HT-29 (cell line): ENCODE measurements around the gene MAP3K13. TPM values are rescaled to one million over a fixed set of nuclear protein-coding genes. Genes with fewer than 3 reads are reported as not detected.
"Not testable (repeated sequence)": the region's sequence is repeated elsewhere in the genome, so short reads cannot be mapped to it uniquely, and the experiment has no call there.

Experiments used
- DNase-seq: peaks from one replicate; pipeline ENCODE4 v3.0.0-alpha.2; 2015; ENCODE audit warnings: low spot score
- total RNA-seq: library from RNA; depleted of rRNA; stranded (reverse); fragments of >200 nt; shearing (Covaris generic); gene quantifications from 2 replicates; pipeline ENCODE4 v1.2.3, GENCODE V29; 2014

Gene MAP3K13
- total RNA-seq, 1 experiment from 2014 or later, result 6.6 TPM

GRCh38 chr3:185397676-185398075 is 34.7 kb downstream of the MAP3K13 start:
- no peak for DNase-seq

DNA sequence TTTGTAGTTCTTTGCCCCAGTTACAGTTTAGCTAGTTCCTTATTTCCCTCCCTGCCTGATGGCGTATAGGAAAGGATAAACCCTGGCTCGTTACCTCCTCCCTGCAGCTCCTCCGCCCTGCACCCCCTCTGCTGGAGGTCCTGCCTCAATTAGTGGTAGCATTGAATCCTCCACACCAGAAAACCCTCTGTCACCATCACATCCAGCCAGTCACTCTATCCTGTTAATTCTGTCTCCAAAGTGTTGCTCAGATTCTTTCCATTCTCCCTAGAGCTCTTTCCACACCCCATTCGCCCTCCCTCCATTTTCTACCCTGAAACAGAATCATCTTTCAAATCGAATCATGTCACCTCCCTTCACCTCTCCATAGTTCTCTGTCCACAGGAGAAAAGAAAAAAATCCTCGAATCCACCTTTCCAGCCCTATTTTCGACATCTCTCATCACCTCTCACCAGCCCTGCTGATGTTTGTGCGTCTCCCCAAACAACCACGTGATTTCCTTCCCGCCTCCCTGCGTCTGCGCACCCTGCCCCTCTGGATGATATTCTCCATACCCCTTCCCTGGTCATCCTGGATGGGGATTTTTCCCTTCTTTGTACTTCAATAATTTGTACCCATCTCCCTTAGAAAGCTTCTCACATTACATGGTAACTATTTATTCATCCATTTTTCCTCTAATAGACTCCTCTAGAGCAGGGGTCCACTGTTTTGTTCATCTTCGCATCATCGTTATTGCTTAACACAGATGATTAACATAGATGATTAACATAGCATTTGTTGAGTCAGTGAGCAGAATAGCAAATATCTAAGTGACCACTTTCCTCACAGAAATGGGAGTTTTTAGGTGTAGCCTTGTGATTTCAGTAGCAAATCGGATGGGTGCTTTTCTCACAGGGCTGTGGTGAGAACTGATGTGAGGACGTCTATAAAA is 37.1 kb downstream of the MAP3K13 start:
- no peak for DNase-seq

GRCh38 chr3:185400866-185401265 is 37.9 kb downstream of the MAP3K13 start:
- no peak for DNase-seq

DNA sequence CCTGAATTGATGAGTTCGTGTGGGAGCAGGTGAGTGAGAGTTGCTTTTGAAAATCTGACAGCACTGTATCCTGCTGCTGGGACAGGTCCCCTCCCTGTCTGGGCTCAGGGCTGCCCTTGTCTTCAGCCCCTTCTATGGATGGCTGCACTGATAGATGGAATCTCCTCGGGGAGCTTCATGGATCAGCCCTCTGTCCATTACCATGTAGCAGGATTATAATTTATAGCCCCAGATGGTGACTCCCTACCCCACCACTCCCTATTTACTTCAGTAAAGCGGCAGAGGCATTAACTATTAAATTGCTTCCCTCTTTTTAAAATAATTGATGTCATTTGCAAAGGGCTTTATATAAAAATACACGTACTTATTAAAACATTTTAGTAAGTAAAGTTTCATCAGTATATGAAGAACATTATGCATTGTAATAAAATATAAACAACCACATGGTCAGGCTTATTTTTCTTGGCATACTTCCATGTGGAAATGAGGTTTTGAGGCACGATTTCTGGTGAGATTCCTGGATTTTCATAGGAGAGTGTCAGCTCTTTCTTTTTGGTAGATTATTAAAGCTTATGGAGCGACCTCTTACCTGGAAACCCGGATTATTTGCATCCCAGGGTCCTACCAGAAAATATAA is 38.5 kb downstream of the MAP3K13 start:
- DNase-seq, result no peak

DNA sequence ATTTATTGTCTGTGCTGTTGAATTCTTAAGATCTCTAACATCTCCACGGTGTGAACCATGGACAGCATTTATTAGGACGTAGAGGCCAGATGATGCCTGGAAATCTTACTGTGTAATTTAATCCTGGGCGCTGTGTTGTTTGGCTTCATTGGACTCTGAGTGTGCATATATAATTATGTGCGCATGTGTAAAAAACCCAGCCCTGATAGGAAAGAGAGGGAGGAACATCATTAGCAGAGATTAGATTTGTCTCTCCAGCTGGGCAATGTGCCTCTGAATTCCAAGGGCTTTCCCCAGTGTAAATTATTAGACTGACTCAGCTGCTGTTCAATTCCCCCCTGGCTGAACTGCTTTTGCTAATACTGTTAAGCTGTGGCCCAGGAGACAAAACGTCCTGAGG is 39.6 kb downstream of the MAP3K13 start:
- no peak for DNase-seq

DNA sequence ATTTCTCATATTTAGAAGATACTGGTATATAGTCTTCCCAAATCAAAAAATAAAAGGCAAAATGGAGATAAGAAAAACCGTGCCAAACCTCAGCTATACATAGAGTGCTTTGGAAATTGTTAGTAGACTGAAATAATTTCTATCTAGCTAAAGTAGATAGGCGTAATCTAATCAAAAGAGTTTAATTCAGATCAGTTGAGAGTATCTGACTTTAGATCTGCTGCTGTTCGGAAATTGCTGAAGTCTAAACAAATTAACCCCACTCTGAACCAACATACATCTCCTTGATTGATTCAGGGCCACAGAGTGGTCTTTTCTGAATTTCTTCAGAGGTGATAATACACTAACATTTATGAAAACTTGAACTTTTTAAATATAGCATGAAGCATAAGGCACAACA is 40.1 kb downstream of the MAP3K13 start:
- DNase-seq, result no peak

GRCh38 chr3:185405243-185405642 is 42.3 kb downstream of the MAP3K13 start:
- DNase-seq, result no peak

GRCh38 chr3:185405664-185406063 is 42.7 kb downstream of the MAP3K13 start:
- DNase-seq, result no peak

DNA sequence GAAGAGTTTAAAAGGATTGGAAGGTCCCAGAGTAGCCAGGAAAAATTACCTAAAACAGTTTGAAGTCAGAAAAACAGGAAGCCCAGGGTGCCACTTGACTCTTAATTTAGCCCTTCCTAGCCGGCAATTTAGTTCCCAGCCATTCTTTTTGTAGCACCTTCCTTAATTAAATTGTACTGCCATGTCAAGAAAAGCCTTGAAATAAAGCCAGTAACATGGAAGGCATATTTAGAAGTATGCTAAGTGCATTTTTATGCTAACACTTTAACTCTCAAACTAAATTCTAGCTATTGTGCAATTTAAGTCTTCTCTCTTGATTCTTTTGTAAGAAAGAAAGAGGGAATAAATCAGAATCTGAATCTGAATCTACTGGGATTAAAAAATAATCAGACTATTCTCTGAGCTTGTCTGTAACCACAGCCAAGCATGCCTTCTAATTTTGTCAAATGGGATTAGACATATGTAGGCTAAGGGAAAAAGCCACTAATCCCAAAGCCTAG is 43.2 kb downstream of the MAP3K13 start:
- no peak for DNase-seq

DNA sequence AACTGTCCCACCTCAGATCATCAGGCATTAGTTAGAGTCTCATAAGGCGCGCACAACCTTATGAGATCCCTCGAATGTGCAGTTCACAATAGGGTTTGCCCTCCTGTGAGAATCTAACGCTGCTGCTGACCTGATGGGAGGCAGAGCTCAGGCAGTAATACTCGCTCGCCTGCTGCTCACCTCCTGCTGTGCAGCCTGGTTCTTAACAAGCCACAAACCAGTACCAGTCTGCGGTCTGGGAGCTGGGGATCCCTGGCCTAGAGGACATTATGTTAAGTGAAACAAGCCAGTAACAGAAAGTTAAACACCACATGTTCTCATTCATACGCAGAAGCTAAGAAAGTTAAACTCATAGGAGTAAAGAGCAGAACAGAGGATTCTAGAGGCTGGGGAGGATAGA is 47.0 kb downstream of the MAP3K13 start:
- no peak for DNase-seq

DNA sequence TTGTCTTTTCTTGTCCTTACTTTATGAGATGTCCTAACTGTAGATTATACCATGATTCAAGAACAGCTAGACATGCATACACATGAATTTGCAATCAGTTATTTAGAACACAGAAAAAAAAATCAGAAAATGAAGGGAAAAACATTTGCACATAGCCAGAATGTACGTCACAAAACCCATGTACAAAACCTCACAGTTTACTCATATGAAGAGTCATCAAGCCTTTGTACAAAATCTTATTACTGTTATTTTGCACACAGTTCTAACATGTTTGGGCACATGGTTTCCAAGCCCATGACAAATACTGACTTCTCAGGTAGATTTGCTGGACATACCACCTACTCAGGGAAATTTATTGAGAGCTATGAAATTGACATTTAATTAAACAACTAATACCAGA is 48.2 kb downstream of the MAP3K13 start:
- DNase-seq, result no peak

DNA sequence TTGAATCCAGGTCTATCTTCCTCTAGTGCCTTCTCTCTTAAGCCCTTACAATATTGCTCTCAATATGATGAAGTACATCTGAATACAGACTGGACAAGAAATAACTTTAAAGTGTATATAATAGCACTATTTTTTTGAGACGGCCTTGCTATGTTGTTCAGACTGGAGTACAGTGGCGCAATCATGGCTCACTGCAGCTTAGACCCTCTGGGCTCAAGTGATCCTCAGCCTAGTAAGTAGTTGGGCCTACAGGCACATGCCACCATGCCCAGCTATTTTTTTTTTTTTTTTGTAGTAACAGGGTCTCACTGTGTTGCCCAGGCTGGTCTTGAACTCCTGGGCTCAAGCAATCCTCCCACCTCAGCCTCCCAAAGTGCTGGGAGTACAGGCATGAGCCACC is 53.6 kb downstream of the MAP3K13 start:
- no peak for DNase-seq

DNA sequence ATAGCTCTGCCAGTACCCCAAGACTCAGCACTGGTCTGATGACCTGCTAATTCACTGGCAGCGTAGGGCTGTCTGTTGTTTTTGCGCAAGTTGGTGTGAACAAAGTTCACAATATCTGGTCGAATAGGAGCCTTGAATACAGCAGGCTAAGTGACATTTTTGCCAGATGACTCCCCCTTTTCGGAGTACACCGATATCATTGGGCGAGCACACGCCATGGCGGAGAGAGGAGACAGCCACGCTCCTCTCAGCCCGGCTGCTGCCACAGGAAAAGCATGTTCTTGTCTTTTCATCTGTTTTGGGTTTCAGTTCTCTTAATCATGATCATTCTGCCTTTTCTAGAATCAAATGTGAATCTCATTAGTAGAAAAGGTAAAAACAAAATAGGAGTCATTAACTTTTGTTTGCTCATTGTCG is 55.6 kb downstream of the MAP3K13 start:
- DNase-seq, result not testable (repeated sequence)

DNA sequence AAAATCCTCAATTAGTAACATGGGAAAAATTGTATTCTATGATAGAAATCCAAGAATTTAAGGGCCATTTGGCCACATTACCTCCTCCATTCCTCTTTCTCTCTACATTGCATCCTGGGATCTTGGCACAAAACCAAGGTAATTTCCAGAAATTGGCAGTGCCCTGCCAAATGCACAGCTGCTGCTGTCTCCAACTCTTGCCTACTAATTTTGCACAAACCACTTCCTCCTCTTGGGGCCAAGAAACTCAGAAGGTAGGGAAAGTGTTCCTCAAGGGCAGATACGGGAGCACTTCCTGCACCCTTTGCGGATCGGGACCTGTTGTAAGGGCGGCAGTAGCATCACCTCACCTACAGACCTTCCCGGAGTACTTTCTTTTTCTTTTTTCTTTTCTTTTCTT is 57.8 kb downstream of the MAP3K13 start:
- peak; percentile 49 for DNase-seq

GRCh38 chr3:185421577-185422232 is 58.8 kb downstream of the MAP3K13 start:
- DNase-seq, result no peak

DNA sequence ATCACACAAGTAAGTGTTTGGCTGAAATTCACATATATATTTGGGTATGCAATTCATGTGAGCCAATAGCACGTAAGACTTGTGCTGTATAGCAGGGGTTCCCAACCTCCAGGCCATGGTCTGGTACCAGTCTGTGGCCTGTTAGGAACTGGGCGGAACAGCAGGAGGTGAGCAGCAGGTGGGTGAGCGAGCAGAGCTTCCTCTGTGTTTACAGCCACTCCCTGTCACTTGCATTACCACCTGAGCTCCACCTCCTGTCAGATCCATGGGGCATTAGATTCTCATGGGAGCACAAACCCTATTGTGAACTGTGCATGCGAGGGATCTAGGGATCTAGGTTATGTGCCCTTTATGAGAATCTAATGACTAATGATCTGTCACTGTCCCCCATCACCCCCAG is 59.7 kb downstream of the MAP3K13 start:
- peak; percentile 9 for DNase-seq

GRCh38 chr3:185423178-185423577 is 60.2 kb downstream of the MAP3K13 start:
- peak; percentile 31 for DNase-seq

- DNase-seq, result no peak
These were observed 61.5 kb downstream of the MAP3K13 start for GRCh38 chr3:185424435-185424834.

DNA sequence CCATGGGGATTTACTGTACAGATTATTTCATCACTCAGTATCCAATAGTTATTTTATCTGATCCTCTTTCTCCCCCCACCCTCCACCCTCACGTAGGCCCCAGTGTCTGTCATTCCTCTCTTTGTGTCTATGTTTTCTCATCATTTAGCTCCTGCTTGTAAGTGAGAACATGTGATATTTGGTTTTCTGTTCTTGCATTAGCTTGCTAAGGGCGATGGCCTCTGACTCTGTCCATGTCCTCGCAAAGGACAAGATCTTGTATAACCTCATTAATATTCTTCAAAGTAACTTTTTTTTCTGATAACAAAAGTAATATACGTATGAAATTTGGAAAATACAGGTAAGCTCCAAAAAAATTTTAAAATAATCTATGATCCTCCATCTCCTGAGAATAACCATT is 67.4 kb downstream of the MAP3K13 start:
- no peak for DNase-seq

GRCh38 chr3:185439745-185440466 is 77.0 kb downstream of the MAP3K13 start:
- no peak for DNase-seq

DNA sequence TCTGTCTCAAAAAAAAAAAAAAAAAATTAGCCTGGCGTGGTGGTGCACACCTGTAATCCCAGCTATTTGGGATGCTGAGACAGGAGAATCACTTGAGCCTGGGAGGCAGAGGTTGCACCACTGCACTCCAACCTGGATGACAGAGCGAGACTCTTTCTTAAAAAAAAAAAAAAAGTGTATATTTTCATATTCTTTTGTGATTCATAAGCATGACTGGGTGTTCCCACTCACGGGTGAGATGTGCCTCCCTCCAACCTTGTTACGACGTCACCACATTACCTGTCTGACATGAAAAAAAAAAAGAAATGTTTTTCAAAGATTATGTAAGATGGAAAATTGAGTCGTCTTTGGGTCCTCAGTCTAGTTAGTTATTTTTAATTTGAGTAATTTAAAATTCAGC is 79.1 kb downstream of the MAP3K13 start:
- no peak for DNase-seq

- DNase-seq, result no peak
These were observed 81.4 kb downstream of the MAP3K13 start for GRCh38 chr3:185444329-185444728.
